ENCODE results near the gene DPP9. TPM values are rescaled to one million over a fixed set of nuclear protein-coding genes. Genes with fewer than 3 reads are reported as not detected.

Gene DPP9
- total RNA-seq, 1 donor from 2014 or later = 28.0 TPM

Other genes with a start within 250 kb of the DPP9 start
- 0.96 TPM for gene PLIN4, start 205.4 kb downstream of the DPP9 start, total RNA-seq
- gene PLIN5, start 188.6 kb downstream of the DPP9 start, total RNA-seq = 2.4 TPM
- gene LRG1, start 183.8 kb downstream of the DPP9 start, total RNA-seq = 24.9 TPM
- gene SEMA6B, start 164.2 kb downstream of the DPP9 start, total RNA-seq = 2.0 TPM
- 8.1 TPM for gene TNFAIP8L1, start 84.3 kb downstream of the DPP9 start, total RNA-seq
- 42.0 TPM for gene MYDGF, start 53.5 kb downstream of the DPP9 start, total RNA-seq
- gene FEM1A, start 67.9 kb upstream of the DPP9 start, total RNA-seq = 9.3 TPM
- 24.4 TPM for gene TICAM1, start 107.9 kb upstream of the DPP9 start, total RNA-seq
- 152 TPM for gene PLIN3, start 143.8 kb upstream of the DPP9 start, total RNA-seq
- not detected for gene ARRDC5, start 179.1 kb upstream of the DPP9 start, total RNA-seq
- gene UHRF1, start 185.7 kb upstream of the DPP9 start, total RNA-seq = 13.5 TPM
- gene KDM4B, start 245.3 kb upstream of the DPP9 start, total RNA-seq = 22.4 TPM